Activated CD8-positive, alpha-beta memory T cell treated with anti-CD3 and anti-CD28 coated beads, Interleukin-2, amount 50 U/mL, for 4 hours (primary cell): Measurements from ENCODE around the gene PRR18.
"Not testable (repeated sequence)": the region's sequence is repeated elsewhere in the genome, so short reads cannot be mapped to it uniquely, and the experiment has no call there.

Source experiments
- DNase-seq: peaks from one replicate; pipeline ENCODE4 v3.0.0-alpha.2; 2020

The PRR18 gene

GRCh38 chr6:166308033-166308768 lies at the start of gene PRR18:
TSS of gene PRR18 (minus strand) at chr6:166308392. CDS start at chr6:166308142, 250 bp downstream.
- DNase-seq: no peak

GRCh38 chr6:166355552-166355951 lies 47.4 kb upstream of the PRR18 start:
- no peak for DNase-seq

- no peak for DNase-seq
Observed at GRCh38 chr6:166354965-166355364, 46.8 kb upstream of the PRR18 start.

GRCh38 chr6:166354143-166354542 lies 46.0 kb upstream of the PRR18 start:
- no peak for DNase-seq

GRCh38 chr6:166353507-166353906 lies 45.3 kb upstream of the PRR18 start:
- no peak for DNase-seq

GRCh38 chr6:166352923-166353322 lies 44.7 kb upstream of the PRR18 start:
- DNase-seq: no peak

- no peak for DNase-seq
Observed at GRCh38 chr6:166351715-166352285, 43.6 kb upstream of the PRR18 start.

GRCh38 chr6:166348305-166348949 lies 40.2 kb upstream of the PRR18 start:
- no peak for DNase-seq

GRCh38 chr6:166346965-166347364 lies 38.8 kb upstream of the PRR18 start:
- no peak for DNase-seq

- no peak for DNase-seq
Observed at GRCh38 chr6:166346449-166346848, 38.3 kb upstream of the PRR18 start.

GRCh38 chr6:166345672-166346071 lies 37.5 kb upstream of the PRR18 start:
- DNase-seq: not testable (repeated sequence)

- DNase-seq: not testable (repeated sequence)
Observed at GRCh38 chr6:166344921-166345320, 36.7 kb upstream of the PRR18 start.

- DNase-seq: no peak
Observed at GRCh38 chr6:166344240-166344639, 36.0 kb upstream of the PRR18 start.

GRCh38 chr6:166343150-166343487 lies 34.9 kb upstream of the PRR18 start:
- DNase-seq: no peak

GRCh38 chr6:166342349-166343149 lies 34.4 kb upstream of the PRR18 start, which contains the start of gene SFT2D1:
TSS of gene SFT2D1 (minus strand) at chr6:166342545. CDS start at chr6:166342481, 64 bp downstream.
- DNase-seq: peak; percentile 73

- no peak for DNase-seq
Observed at GRCh38 chr6:166341977-166342348, 33.8 kb upstream of the PRR18 start.

GRCh38 chr6:166341464-166341863 lies 33.3 kb upstream of the PRR18 start:
- no peak for DNase-seq

GRCh38 chr6:166338854-166339253 lies 30.7 kb upstream of the PRR18 start:
- DNase-seq: no peak

GRCh38 chr6:166336847-166337246 lies 28.7 kb upstream of the PRR18 start:
- no peak for DNase-seq

GRCh38 chr6:166335378-166336302 lies 27.4 kb upstream of the PRR18 start:
- DNase-seq: no peak

- DNase-seq: no peak
Observed at GRCh38 chr6:166334878-166335277, 26.7 kb upstream of the PRR18 start.
